ENCODE data around the gene BIRC3.
"Not testable (repeated sequence)": the region's sequence is repeated elsewhere in the genome, so short reads cannot be mapped to it uniquely, and the experiment has no call there.

The BIRC3 gene

GRCh38 chr11:102295045-102295444 is 22.2 kb upstream of the BIRC3 start:
- no peak for DNase-seq (ENCODE audit: low spot score)

DNA sequence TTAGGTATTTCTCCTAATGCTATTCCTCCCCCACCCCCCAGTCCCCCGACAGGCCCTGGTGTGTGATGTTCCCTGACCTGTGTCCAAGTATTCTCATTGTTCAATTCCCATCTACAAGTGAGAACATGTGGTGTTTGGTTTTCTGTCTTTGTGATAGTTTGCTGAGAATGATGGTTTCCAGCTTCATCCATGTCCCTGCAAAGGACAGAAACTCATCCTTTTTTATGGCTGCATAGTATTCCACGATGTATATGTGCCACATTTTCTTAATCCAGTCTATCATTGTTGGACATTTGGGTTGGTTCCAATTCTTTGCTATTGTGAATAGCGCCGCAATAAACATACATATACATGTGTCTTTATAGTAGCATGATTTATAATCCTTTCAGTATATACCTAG is 20.5 kb upstream of the BIRC3 start:
- DNase-seq (ENCODE audit: low spot score), result not testable (repeated sequence)

DNA sequence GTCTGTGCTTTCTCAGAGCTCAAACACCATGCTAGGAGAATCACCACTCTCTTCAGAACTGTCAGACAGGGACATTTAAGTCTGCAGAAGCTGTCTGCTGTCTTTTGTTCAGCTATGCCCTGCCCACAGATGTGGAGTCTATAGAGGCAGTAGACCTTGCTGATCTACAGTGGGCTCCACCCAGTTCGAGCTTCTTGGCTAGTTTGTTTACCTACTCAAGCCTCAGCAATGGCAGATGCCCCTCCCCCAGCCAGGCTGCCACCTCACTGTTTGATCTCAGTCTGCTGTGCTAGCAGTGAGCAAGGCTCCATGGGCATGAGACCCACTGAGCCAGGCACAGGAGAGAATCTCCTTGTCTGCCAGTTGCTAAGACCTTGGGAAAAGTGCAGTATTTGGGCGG is 16.4 kb upstream of the BIRC3 start:
- DNase-seq (ENCODE audit: low spot score), result not testable (repeated sequence)

- DNase-seq (ENCODE audit: low spot score), result no peak
These were observed 15.0 kb upstream of the BIRC3 start for GRCh38 chr11:102302241-102302640.

GRCh38 chr11:102304686-102305085 is 12.6 kb upstream of the BIRC3 start:
- DNase-seq (ENCODE audit: low spot score), result no peak

GRCh38 chr11:102305352-102306047 is 11.8 kb upstream of the BIRC3 start:
- DNase-seq (ENCODE audit: low spot score), result no peak

- DNase-seq (ENCODE audit: low spot score), result no peak
These were observed 11.2 kb upstream of the BIRC3 start for GRCh38 chr11:102306048-102306597.

DNA sequence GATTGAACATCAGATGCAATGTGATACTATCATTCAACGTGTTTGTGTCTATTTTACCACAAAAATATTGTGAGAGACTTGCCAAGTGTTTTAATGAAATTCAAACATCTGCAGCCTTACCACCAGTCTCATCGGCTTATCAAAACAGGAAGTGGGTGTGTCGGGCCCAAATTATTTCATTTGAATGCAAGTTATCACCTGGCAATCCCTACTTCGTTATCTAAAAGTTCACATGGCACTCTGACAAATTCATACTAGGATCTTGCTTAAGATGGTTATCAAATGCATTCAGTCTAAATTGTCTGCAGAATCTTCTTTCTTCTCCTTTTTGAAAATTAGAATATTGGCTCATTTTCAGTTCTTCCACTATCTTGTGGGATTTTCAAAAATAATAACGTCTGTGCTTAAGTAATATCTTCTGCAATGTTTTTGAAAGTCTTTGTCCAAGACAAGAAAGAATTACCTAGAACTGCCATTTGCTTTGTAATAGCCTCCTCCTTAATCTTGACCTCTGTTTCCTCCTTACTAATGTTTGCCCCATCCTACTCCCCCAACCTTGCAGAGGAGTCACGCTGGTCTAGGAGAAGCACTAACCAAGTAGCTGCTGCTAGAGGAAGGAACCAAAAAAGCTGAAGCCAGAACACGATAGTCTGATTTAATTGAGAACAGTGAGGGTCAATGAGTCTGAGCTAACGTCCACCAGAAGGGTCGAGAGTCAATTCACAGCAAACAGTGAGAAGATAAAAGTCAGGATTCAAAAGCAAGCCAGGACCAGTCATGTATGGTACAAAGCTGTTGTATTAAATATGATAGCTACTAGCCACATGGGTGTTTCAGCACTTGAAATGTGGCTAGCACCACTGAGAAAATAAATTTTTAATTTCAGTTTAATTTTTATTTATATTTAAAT is 10.2 kb upstream of the BIRC3 start:
- DNase-seq (ENCODE audit: low spot score), result no peak

DNA sequence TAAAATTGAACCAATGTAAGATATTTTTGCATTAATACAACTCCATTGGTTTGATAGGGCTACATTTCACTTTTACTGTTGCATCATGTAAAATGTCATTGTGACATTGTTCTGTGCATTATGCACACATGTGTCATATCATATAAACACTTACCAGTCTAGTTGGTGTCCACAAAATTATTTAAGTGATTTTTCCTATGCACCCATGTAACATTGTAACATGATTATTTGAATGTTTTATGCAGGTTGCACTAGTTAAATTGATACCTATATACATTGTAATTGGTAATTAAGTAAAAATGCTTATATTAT is 9.6 kb upstream of the BIRC3 start:
- DNase-seq (ENCODE audit: low spot score), result no peak

GRCh38 chr11:102309621-102310541 is 7.4 kb upstream of the BIRC3 start:
- DNase-seq (ENCODE audit: low spot score), result peak; percentile 15

- peak; percentile 23 for DNase-seq (ENCODE audit: low spot score)
These were observed 4.6 kb upstream of the BIRC3 start for GRCh38 chr11:102312667-102313066.

GRCh38 chr11:102313238-102313940 is 3.9 kb upstream of the BIRC3 start:
- DNase-seq (ENCODE audit: low spot score), result no peak

DNA sequence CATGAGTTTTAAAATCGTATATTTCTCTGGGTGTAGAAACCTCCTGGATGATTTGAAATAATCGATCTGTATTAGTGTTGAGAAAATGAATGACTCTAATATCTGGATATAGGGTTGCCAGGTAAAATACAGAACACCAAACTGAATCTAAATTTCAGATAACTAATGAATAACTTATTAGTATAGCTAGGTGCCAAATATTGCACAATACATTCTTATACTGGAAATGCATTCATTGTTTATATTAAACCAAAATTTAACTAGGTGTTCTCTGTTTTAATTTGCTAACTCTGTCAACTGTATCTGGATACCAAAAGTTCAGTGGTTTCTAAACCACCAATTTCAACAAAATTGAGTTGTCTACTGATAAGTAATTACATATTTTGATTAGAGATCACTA is 2.5 kb upstream of the BIRC3 start:
- DNase-seq (ENCODE audit: low spot score), result no peak

DNA sequence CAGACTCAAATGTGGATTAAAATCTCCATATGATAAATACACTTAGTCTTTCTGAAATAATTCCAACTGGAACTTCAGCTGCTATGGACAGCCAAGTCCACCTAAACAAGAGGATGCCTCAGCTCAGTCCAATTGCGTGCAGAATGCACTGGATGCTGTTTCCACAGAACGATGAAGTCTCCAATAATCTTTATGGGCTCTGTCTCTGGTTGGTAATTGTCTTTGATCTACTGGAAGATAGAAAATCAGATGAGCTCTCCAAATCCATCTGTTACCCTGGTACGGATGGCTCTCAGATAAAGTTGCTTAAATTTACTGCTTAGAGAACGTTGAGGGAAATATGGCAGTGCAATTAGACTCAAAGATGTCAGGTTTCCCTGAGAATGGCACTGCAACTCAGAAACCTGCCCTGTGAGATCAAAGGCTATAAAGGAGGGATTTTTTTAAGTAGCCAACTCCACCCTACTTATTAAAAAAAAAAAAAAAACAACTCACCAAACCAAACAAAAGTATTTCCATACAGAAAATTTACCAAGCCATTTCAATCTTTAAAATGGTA is 859 bp upstream of the BIRC3 start:
- no peak for DNase-seq (ENCODE audit: low spot score)

DNA sequence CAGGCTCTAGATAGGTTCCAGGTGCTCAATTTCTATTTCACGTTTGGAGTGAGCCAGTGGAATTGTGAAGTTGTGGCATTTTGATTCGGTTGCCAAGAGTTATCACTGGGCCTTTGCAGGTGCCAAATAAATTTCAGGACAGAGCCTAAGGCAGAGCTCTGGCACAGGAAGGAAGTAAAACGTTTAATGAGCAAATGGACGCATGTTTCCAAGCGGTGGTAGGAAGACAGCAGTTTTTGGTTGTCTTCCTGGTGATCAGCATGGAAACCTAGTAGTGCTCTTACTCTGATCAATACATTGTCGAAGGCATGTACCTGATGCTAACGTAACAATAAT is 452 bp downstream of the BIRC3 start:
- DNase-seq (ENCODE audit: low spot score), result no peak

- no peak for DNase-seq (ENCODE audit: low spot score)
These were observed 1.2 kb downstream of the BIRC3 start for GRCh38 chr11:102318469-102318868.

- no peak for DNase-seq (ENCODE audit: low spot score)
These were observed 2.3 kb downstream of the BIRC3 start for GRCh38 chr11:102319544-102319943.

DNA sequence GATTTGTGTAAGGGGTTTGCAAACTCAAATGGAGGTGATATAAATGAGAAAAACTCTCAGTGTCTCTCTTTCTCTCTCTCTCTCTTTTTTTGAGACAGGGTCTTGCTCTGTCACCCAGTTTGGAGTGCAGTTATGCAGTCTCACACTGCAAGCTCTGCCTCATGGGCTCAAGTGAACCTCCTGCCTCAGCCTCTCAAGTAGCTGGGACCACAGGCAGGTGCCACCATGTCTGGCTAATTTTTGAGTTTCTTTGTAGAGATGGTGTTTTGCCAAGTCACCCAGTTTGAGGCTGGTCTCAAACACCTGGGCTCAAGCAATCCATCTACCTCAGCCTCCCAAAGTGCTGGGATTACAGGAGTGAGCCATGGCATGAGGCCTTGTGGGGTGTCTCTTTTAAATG is 2.9 kb downstream of the BIRC3 start:
- DNase-seq (ENCODE audit: low spot score), result no peak

- no peak for DNase-seq (ENCODE audit: low spot score)
These were observed 3.4 kb downstream of the BIRC3 start for GRCh38 chr11:102320679-102321078.

DNA sequence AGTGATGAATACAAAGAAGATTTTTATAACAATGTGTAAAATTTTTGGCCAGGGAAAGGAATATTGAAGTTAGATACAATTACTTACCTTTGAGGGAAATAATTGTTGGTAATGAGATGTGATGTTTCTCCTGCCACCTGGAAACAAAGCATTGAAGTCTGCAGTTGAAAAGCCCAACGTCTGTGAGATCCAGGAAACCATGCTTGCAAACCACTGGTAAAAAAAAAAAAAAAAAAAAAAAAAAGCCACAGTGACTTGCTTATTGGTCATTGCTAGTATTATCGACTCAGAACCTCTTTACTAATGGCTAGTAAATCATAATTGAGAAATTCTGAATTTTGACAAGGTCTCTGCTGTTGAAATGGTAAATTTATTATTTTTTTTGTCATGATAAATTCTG is 5.3 kb downstream of the BIRC3 start:
- DNase-seq (ENCODE audit: low spot score), result no peak

DNA sequence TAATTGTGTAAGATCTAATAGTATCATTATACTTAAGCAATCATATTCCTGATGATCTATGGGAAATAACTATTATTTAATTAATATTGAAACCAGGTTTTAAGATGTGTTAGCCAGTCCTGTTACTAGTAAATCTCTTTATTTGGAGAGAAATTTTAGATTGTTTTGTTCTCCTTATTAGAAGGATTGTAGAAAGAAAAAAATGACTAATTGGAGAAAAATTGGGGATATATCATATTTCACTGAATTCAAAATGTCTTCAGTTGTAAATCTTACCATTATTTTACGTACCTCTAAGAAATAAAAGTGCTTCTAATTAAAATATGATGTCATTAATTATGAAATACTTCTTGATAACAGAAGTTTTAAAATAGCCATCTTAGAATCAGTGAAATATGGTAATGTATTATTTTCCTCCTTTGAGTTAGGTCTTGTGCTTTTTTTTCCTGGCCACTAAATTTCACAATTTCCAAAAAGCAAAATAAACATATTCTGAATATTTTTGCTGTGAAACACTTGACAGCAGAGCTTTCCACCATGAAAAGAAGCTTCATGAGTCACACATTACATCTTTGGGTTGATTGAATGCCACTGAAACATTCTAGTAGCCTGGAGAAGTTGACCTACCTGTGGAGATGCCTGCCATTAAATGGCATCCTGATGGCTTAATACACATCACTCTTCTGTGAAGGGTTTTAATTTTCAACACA is 6.4 kb downstream of the BIRC3 start:
- no peak for DNase-seq (ENCODE audit: low spot score)
